Left lung (tissue), 10 donors: Measurements from ENCODE around the gene PRR5. TPM values are rescaled to one million over a fixed set of nuclear protein-coding genes. Genes with fewer than 3 reads are reported as not detected.

Source experiments
- ATAC-seq: fragments of 200-7000 bp; cut with Tn5 transposase; one replicate; pipeline ENCODE4 v1.9.1; 2020; ENCODE audit warnings: moderate library complexity
- DNase-seq, 4 donors: peaks; one replicate each; pipeline ENCODE4 v3.0.0-alpha.2; 2013 to 2020
- H3K27ac ChIP-seq, 2 donors: fragments of 200-600 bp; sonication (generic) in 1 of 2; one replicate each; pipeline versions ENCODE4 v1.5.0 to v1.8.0; 2020 to 2021
- H3K27me3 ChIP-seq, 2 donors: fragments of 200-600 bp; sonication (generic) in 1 of 2; one replicate each; pipeline versions ENCODE4 v1.5.0 to v1.8.0; 2020 to 2021
- H3K36me3 ChIP-seq, 2 donors: fragments of 200-600 bp; sonication (generic) in 1 of 2; one replicate each; pipeline versions ENCODE4 v1.5.0 to v1.8.0; 2020 to 2021
- H3K4me1 ChIP-seq, 2 donors: fragments of 200-600 bp; one replicate each; pipeline ENCODE4 v1.8.0; 2021
- H3K4me3 ChIP-seq, 2 donors: fragments of 200-600 bp; sonication (generic) in 1 of 2; one replicate each; pipeline versions ENCODE4 v1.5.0 to v1.8.0; 2020 to 2021; ENCODE audit warnings: mild to moderate bottlenecking in 1 of 2
- H3K9me3 ChIP-seq, 2 donors: fragments of 200-600 bp; sonication (generic) in 1 of 2; one replicate each; pipeline versions ENCODE4 v1.5.0 to v1.8.0; 2020 to 2021
- intact Hi-C, 2 donors: fragments of 100-400 bp; cut with DNase I; formaldehyde crosslinking; loops; one replicate each; pipeline versions ENCODE4 v1.11.2 to v1.14.2; 2022
- polyA plus RNA-seq, 6 donors: library from polyadenylated mRNA; unstranded; fragments of 120-200 nt; gene quantifications; one replicate each; pipeline ENCODE4 v1.2.1, GENCODE V29; 2013; ENCODE audit not compliant: insufficient read length in 6 of 6
- total RNA-seq, 2 donors: library from RNA; stranded (reverse); fragmentation: NEBNext Ultra II Directional; extraction: Animal tissue kit (Norgen Biotek cat#: 25700); gene quantifications; one replicate each; pipeline ENCODE4 v1.2.1, GENCODE V29; 2021
- TF ChIP-seq, protein P1 (sequence below), 2 donors: fragments of 200-600 bp; sonication (generic) in 1 of 2; IDR thresholded peaks; one replicate each; pipeline versions ENCODE4 v1.5.0 to v1.8.0; 2021; ENCODE audit warnings: antibody characterized with exemption in 2 of 2
- donor health status: DM: no; HTN: yes; CAD: no.
- donor health status: DM: no; HTN: no; CAD: no.

Gene PRR5
- total and polyA plus RNA-seq, 8 donors = 7.1 to 24.6 (median 20.0) TPM

- no peak overlapping the region for H3K27ac ChIP-seq
- H3K4me1 ChIP-seq = peaks cover 0 to 3% of the 10 kb centered on the region in 2 donors
- no peak overlapping the region for H3K4me3 ChIP-seq
- peak in 1 of 4 donors; percentile 70 for DNase-seq
- intact Hi-C loops = no loop called here
- TF ChIP-seq, protein P1, sequence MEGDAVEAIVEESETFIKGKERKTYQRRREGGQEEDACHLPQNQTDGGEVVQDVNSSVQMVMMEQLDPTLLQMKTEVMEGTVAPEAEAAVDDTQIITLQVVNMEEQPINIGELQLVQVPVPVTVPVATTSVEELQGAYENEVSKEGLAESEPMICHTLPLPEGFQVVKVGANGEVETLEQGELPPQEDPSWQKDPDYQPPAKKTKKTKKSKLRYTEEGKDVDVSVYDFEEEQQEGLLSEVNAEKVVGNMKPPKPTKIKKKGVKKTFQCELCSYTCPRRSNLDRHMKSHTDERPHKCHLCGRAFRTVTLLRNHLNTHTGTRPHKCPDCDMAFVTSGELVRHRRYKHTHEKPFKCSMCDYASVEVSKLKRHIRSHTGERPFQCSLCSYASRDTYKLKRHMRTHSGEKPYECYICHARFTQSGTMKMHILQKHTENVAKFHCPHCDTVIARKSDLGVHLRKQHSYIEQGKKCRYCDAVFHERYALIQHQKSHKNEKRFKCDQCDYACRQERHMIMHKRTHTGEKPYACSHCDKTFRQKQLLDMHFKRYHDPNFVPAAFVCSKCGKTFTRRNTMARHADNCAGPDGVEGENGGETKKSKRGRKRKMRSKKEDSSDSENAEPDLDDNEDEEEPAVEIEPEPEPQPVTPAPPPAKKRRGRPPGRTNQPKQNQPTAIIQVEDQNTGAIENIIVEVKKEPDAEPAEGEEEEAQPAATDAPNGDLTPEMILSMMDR (IDR thresholded peaks at IDR 0.05) = no peak
- H3K27me3 ChIP-seq = no peaks in the 10 kb centered on the region
- H3K9me3 ChIP-seq = no peaks in the 10 kb centered on the region
- ATAC-seq = peak; percentile 33
- H3K36me3 ChIP-seq = no peaks in the 10 kb centered on the region
Measured at GRCh38 chr22:44765571-44766285, 63.7 kb downstream of the PRR5 start.

- Histone ChIP-seq H3K9me3 (peaks cover 0 to 13% of the 10 kb centered on the region in 2 donors), H3K36me3 (no peaks in the 10 kb centered on the region), H3K27me3 (no peaks in the 10 kb centered on the region), H3K4me3 (no peak overlapping the region), H3K4me1 (no peaks in the 10 kb centered on the region), H3K27ac (no peak overlapping the region)
- intact Hi-C loops = no loop called here
- DNase-seq = no peak
- ATAC-seq = no peak
- TF ChIP-seq, protein P1 (IDR thresholded peaks at IDR 0.05) = no peak
Measured at GRCh38 chr22:44773082-44773481, 71.1 kb downstream of the PRR5 start.

GRCh38 chr22:44775862-44776261 lies 73.9 kb downstream of the PRR5 start:
- Histone ChIP-seq H3K4me1 (no peaks in the 10 kb centered on the region), H3K9me3 (peaks cover 0 to 13% of the 10 kb centered on the region in 2 donors), H3K36me3 (no peaks in the 10 kb centered on the region), H3K27ac (no peak overlapping the region), H3K4me3 (no peak overlapping the region), H3K27me3 (peaks cover 0 to 6% of the 10 kb centered on the region in 2 donors)
- intact Hi-C loops = no loop called here
- DNase-seq (no peak), ATAC-seq (no peak)
- TF ChIP-seq, protein P1 (IDR thresholded peaks at IDR 0.05) = no peak

GRCh38 chr22:44776605-44777363 lies 74.8 kb downstream of the PRR5 start:
- peak; percentile 68 for ATAC-seq
- Histone ChIP-seq H3K9me3 (peaks cover 0 to 13% of the 10 kb centered on the region in 2 donors), H3K36me3 (no peaks in the 10 kb centered on the region), H3K27ac (no peak overlapping the region), H3K4me1 (no peaks in the 10 kb centered on the region), H3K4me3 (no peak overlapping the region), H3K27me3 (peaks cover 0 to 7% of the 10 kb centered on the region in 2 donors)
- DNase-seq = no peak
- TF ChIP-seq, protein P1 (IDR thresholded peaks at IDR 0.05) = no peak
- intact Hi-C loops = no loop called here

- ATAC-seq = peak; percentile 27
Measured at GRCh38 chr22:44777364-44777755, 75.4 kb downstream of the PRR5 start.

More at GRCh38 chr22:44777364-44777755, 75.4 kb downstream of the PRR5 start:
- H3K27me3 ChIP-seq = peaks cover 0 to 7% of the 10 kb centered on the region in 2 donors
- H3K4me1 ChIP-seq = no peaks in the 10 kb centered on the region
- H3K9me3 ChIP-seq = peaks cover 0 to 12% of the 10 kb centered on the region in 2 donors
- H3K4me3 ChIP-seq = no peak overlapping the region
- no peak for DNase-seq
- no peak overlapping the region for H3K27ac ChIP-seq
- intact Hi-C loops = no loop called here
- TF ChIP-seq, protein P1 (IDR thresholded peaks at IDR 0.05) = no peak
- H3K36me3 ChIP-seq = no peaks in the 10 kb centered on the region
